WERI-Rb-1 (cell line): ENCODE results near the gene PPFIBP1.

Experiments used
- DNase-seq: peaks from one replicate; pipeline ENCODE4 v3.0.0-alpha.2; 2020
- H3K27ac ChIP-seq: fragments of 250-450 bp; sonication (Bioruptor Pico); 2 replicates; pipeline ENCODE4 v1.5.1; 2020; ENCODE audit warnings: mild to moderate bottlenecking, moderate library complexity
- H3K27me3 ChIP-seq: fragments of 250-450 bp; sonication (Bioruptor Pico); 2 replicates; pipeline ENCODE4 v1.5.1; 2021; ENCODE audit warnings: mild to moderate bottlenecking, low read depth, moderate library complexity; ENCODE audit not compliant: insufficient read depth, severe bottlenecking
- H3K36me3 ChIP-seq: fragments of 250-450 bp; sonication (Bioruptor Pico); 2 replicates; pipeline ENCODE4 v1.5.1; 2020; ENCODE audit warnings: mild to moderate bottlenecking, moderate library complexity
- H3K4me3 ChIP-seq: 2 replicates; pipeline ENCODE4 v1.5.1; 2011; ENCODE audit warnings: low read depth, mild to moderate bottlenecking, control low read depth, low read length
- H3K9me3 ChIP-seq: fragments of 250-450 bp; sonication (Bioruptor Pico); 2 replicates; pipeline ENCODE4 v1.5.1; 2021; ENCODE audit warnings: mild to moderate bottlenecking, moderate library complexity; ENCODE audit not compliant: severe bottlenecking
- TF ChIP-seq, protein P1 (sequence below): IDR thresholded peaks from 2 replicates; pipeline ENCODE4 v1.5.1; 2011; ENCODE audit warnings: low read depth, mild to moderate bottlenecking, control low read depth, inconsistent platforms, low read length

The PPFIBP1 gene

DNA sequence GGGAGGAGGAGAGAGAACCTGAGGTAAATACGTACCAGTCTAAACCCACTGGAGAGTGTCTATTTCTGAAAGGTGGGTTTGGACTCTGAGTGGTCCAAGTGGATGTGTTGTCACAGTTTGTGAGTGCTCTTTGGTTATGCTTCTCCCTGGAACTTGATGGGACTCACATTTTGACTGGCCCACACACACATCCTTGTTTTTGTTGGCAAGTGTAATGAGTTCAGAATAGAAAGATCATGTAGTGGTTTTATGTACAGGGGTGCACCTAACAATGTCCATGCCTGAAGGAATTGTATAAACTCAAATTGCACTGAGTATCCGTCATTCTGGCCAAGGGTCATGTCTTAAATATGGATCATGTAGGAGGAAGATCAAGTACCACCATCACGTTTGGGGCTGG is 4.8 kb downstream of the PPFIBP1 start:
- TF ChIP-seq, protein P1, sequence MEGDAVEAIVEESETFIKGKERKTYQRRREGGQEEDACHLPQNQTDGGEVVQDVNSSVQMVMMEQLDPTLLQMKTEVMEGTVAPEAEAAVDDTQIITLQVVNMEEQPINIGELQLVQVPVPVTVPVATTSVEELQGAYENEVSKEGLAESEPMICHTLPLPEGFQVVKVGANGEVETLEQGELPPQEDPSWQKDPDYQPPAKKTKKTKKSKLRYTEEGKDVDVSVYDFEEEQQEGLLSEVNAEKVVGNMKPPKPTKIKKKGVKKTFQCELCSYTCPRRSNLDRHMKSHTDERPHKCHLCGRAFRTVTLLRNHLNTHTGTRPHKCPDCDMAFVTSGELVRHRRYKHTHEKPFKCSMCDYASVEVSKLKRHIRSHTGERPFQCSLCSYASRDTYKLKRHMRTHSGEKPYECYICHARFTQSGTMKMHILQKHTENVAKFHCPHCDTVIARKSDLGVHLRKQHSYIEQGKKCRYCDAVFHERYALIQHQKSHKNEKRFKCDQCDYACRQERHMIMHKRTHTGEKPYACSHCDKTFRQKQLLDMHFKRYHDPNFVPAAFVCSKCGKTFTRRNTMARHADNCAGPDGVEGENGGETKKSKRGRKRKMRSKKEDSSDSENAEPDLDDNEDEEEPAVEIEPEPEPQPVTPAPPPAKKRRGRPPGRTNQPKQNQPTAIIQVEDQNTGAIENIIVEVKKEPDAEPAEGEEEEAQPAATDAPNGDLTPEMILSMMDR, result no peak
- Histone ChIP-seq H3K36me3 (no peaks in the 10 kb centered on the region), H3K27ac (no peak overlapping the region), H3K9me3 (no peaks in the 10 kb centered on the region), H3K27me3 (no peaks in the 10 kb centered on the region), H3K4me3 (no peak overlapping the region)
- no peak for DNase-seq

DNA sequence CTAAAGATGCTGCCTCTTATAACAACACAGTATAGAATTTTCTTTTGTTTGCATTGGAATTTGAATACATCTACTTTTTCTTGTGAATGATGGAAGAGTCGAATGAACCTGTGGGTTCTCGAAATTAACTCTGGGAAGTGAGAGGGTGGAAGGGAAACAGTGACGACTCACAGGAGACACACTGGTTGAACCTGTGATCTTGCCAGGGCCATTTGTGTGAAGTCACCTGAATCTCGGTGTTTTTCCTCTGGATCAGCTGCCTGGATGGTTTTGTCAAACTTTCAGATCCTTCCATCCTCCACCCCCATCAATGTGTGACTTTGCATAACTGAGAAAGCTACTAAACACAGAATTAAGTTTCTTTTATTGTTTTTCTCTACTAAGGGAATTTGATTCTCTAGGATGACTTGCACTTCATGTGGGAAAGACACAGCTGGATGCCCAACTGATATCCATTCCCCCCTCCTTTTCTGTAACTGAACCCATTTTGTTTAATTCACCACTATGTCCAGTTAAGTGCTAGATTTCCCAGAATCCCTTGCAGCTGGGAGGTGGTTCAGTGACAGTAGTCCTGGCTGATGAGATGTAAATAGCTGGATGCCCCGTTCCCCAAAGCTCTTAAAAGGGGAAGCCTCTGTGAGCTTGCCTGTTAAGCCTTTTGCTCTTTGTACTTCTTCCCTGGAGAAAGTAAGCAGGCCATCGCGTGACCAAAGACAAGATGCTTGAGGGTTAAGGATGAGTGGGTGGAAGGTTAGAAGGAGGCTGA is 6.3 kb downstream of the PPFIBP1 start:
- Histone ChIP-seq H3K4me3 (no peak overlapping the region), H3K36me3 (no peaks in the 10 kb centered on the region), H3K27me3 (no peaks in the 10 kb centered on the region), H3K9me3 (no peaks in the 10 kb centered on the region), H3K27ac (no peak overlapping the region)
- TF ChIP-seq, protein P1, result no peak
- DNase-seq, result no peak

DNA sequence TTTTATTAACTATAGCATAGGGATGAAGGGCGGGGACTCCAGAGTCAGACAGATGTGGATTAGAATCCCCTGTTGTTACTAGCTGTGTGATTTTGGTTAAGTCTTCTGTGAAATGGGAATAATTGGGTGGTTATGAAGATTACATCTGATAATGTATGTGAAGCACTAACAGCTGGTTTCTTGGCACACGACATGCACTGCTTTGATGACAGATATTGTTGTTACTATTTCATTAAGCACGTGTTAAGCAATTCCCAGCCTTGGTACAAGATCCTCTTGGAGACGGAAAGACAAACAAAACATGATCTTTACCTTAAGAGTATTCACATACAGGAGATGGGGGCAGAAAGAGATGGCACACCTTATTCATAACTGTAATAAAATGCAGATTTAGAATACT is 7.9 kb downstream of the PPFIBP1 start:
- Histone ChIP-seq H3K4me3 (no peak overlapping the region), H3K27ac (no peak overlapping the region)

DNA sequence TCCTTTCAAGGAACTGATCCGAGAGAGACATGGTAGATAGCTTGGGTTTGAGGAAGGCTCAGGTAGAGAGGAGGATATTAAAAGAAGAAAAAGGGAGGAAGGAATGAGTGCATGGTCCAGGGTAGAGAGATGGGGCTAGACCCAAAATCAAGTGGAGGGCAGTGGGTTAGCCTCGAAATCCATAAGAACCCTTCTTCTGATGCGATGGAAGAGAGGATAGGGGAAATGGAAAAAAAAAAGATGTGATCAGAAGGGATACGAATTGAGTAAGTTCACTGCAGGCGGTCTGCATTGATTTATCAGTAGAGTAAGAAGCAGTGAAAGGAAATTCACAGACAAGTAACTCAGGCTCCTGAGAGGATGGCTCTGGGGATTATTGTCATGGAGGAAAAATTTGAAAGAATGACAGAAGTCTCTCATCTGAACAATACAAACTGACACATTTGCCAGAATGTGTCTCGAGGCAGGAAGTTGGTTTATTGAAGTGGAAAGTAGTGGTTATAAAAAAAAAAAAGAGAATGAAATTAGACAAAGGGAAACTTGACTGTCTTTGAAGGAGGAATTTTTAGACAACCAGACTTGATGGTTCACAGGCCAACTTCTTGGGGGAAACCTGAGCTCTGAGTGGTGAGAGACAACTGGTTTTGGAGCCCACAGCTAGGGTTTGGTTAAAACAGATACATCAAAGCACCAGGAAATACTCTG is 10.2 kb downstream of the PPFIBP1 start:
- TF ChIP-seq, protein P1, result no peak
- Histone ChIP-seq H3K27ac (no peak overlapping the region), H3K36me3 (no peaks in the 10 kb centered on the region), H3K9me3 (no peaks in the 10 kb centered on the region), H3K4me3 (no peak overlapping the region), H3K27me3 (no peaks in the 10 kb centered on the region)
- DNase-seq, result no peak

More for the DNA sequence above, 7.9 kb downstream of the PPFIBP1 start:
- H3K27me3 ChIP-seq, result no peaks in the 10 kb centered on the region
- no peaks in the 10 kb centered on the region for H3K9me3 ChIP-seq
- no peaks in the 10 kb centered on the region for H3K36me3 ChIP-seq
- DNase-seq, result no peak
- TF ChIP-seq, protein P1, result no peak

DNA sequence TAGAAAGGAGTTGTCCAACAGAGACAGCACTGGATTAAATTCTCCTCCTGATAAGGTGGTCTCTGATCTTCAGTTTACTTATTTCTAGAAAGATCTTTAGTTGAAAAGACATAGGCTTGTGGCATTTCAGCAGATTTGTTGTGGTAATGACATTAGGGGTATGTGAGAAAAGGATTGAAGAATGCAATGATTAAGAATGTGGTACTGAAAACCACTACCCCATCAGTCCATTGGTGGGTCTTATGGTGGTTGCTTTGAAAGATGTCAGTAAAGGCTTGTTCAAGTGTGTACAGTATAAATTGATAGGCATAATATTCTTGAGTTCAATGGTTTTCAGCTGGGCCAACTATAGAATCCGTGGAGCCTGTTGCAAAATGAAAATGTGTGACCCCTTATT is 10.8 kb downstream of the PPFIBP1 start:
- Histone ChIP-seq H3K9me3 (no peaks in the 10 kb centered on the region), H3K27ac (no peak overlapping the region), H3K4me3 (no peak overlapping the region), H3K36me3 (no peaks in the 10 kb centered on the region), H3K27me3 (no peaks in the 10 kb centered on the region)
- TF ChIP-seq, protein P1, result no peak
- no peak for DNase-seq

DNA sequence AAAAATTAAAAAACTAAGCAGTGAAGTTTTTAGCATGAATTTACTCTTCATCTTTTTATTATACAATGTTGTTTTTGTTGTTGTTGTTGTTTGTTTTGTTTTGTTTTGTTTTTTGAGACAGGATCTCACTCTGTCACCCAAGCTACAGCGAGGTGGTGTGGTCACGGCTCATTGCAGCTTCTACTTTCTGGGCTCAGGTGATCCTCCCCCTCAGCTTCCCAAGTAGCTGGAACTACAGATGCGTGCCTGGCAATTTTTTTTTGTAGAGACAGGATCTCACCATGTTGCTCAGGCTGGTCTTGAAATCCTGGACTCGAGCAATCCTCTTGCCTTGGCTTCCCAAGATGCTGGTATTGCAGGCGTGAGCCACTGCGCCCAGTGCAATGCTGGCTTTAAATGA is 11.3 kb downstream of the PPFIBP1 start:
- H3K4me3 ChIP-seq, result no peak overlapping the region
- no peak overlapping the region for H3K27ac ChIP-seq
- TF ChIP-seq, protein P1, result no peak

More for the DNA sequence above, 11.3 kb downstream of the PPFIBP1 start:
- no peak for DNase-seq
- Histone ChIP-seq H3K36me3 (no peaks in the 10 kb centered on the region), H3K27me3 (no peaks in the 10 kb centered on the region), H3K9me3 (no peaks in the 10 kb centered on the region)
